ENCODE measurements around the gene IGSF23.

DNA sequence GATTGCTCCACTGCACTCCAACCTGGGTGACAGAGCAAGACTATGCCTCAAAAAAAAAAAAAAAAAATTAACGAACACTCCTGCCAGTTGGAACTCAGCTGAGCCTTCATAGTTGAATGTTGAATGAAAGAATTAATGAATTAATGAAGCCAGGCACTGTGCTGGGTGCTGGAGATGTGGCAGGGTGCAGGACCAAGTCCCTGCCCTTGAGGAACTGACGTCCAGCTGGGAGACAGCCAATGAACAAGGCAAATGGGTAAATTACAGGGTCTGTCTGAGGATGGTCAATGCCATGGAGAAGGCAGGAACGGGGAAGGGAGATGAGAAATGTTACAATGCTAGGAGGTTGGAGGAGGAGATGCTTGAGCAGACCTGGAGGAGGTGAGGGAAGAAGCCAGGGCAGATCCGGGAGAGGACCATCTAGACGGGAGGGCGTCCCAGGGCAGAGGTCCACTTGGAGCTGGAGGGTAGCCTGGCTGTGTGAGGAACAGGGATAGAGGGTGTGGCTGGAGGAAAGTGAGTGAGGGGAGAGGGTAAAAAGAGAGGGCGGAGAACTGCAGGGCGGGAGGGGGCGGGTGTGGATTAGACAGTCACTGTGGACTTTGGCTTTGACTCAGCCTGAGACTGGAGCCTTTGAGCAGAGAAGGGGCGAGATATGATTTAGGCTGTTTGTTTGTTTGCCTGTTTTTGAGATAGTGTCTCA is 16.8 kb upstream of the IGSF23 start:
- TF ChIP-seq, protein P1, sequence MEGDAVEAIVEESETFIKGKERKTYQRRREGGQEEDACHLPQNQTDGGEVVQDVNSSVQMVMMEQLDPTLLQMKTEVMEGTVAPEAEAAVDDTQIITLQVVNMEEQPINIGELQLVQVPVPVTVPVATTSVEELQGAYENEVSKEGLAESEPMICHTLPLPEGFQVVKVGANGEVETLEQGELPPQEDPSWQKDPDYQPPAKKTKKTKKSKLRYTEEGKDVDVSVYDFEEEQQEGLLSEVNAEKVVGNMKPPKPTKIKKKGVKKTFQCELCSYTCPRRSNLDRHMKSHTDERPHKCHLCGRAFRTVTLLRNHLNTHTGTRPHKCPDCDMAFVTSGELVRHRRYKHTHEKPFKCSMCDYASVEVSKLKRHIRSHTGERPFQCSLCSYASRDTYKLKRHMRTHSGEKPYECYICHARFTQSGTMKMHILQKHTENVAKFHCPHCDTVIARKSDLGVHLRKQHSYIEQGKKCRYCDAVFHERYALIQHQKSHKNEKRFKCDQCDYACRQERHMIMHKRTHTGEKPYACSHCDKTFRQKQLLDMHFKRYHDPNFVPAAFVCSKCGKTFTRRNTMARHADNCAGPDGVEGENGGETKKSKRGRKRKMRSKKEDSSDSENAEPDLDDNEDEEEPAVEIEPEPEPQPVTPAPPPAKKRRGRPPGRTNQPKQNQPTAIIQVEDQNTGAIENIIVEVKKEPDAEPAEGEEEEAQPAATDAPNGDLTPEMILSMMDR (IDR thresholded peaks at IDR 0.05; ENCODE audit: insufficient read depth, low read length, poor library complexity, severe bottlenecking), result no peak
- TF ChIP-seq EZH2phosphoT487 (conservative IDR thresholded peaks at IDR 0.05; ENCODE audit: low read length), result no peak

All from SU-DHL-6 (cell line).